ENCODE measurements around the gene METTL3.

METTL3 gene

DNA sequence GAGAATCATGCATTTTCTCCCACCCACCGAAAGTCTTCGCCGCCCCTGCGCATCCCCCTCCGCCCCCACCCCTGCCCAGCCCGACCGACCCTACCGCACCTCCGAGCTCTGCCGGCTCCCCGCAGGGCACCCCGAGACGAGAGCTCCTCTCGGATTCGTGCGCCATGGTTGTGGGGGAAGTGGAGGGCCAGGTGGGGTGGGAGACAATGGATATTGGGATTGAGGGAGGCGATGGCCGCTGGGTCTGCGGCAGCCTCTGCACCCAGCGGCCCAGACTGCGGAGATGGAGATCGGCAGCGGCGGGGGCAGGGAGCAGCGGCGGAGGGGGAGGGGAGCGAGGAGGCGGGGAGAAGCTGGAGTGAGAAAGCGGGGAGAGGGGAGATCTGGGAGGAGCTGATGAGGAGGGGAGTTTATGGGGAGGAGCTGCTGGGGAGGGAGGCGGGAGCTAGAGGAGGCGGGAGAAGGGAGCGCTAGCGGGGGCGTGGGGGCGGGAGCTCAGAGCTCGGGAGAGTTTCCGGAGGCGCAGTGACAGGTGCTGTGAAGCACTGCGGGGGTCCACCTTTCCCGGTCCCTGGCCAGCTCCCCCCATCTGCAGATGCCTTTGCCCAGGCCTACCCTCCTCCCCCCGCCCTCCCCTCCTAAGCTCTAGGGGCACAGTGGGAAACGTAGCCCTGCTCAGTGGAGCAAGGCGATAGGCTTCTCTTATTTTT is 15.0 kb upstream of the METTL3 start, which contains the start of gene SALL2:
TSS of gene SALL2 (minus strand) at position 385 of the 710 bp plus-strand sequence. CDS start at position 166, 219 bp downstream.
- DNase-seq: peak; percentile 76

DNA sequence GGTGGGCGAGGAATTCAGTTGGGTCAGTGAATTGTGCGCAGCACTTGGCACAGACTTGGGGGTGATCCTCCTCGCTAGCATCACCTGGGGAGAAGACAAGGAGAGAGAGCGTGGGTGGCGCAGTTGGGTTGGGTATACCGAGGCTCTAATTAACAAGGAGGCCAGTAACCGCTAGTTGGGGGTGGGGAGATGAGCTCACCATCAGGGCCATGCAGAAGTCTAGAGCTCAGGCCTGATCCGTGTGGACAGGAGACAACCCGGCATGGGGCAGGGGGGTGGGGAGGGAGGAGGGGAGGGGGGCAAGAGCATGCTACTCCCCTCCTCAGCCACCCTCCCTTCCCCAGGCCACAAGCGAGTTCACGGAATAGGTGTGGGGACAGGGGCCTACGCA is 14.4 kb upstream of the METTL3 start:
- DNase-seq: no peak

DNA sequence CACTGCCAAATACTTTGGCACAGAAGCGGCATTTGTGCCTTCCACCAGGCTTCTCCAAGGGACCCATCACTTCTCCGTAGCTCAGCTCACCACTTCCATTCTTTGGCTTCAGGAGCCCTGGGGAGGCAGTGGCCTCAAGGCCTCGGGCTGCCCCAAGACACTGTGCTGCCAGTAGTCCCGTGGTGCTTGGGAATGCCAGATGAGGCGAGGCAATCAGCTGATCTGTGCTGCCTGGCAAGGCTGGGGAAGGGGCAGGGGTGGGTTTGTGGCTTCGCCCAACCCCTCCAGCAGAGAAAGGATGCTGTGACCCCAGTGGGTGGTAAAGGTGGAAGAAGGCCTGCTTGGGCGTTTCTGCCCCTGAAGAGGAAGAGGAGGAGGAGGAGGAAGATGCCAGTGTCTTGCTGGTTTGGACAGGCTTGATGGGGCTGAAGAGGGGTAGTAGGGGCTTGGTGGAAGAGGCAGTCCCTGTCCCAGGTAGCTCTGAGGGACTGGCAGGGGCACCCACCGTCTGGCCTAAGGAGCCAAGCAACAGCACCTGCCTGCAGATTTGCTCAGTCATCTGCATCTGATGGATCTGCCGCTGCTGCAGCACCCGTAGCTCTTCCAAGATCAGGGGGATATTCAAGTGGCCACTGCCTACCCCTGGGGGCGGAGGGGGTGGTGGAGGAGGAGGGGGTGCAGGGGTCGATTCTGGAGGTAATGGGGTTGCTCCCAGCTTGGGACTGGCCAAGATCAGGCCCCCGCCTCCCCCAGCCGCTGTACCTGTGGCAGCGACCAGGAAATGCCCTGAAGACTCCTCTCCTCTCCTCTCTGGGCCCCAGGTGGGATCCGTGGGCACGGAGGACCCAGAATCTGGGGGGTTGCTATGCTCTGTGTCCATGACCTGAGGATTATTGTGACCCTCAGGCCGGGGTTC is 13.7 kb upstream of the METTL3 start:
- no peak for DNase-seq

DNA sequence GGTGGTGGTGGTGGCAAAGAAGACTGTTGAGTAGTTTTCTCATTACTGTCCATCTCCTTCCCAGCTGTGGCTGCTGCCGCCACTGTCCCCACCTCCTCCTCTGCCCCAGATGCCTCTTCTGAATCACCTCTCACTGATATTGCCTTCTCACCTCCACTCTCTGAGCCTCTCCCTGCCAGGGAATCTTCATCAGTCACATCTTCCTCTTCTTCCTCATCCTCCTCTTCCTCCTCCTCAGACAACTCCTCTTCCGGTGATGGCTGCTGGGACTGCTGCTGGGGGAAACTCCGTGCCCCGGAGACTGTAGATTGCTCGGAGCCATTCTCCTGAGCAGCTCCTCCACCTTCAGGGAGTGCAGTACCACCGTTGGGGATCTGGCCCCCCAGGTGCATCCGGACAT is 12.1 kb upstream of the METTL3 start:
- DNase-seq: no peak

DNA sequence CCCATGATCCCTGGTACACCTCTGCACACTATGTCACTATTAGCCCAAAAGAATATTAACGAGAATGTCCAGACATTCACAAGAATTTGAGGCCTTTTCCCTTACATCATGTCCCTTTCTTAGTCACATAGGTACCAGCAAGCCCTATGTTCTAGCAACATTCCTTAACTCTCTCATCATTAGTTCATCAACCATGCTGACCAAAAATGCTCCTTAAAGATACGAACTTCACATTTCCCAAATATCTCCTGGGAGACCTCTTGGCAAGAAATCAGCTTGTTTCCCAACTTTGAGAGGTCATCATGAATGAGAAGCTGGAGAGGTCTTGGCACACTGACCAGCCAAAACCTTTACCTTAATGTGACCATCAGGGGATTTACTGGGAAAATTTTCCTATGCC is 10.4 kb upstream of the METTL3 start:
- DNase-seq: no peak

DNA sequence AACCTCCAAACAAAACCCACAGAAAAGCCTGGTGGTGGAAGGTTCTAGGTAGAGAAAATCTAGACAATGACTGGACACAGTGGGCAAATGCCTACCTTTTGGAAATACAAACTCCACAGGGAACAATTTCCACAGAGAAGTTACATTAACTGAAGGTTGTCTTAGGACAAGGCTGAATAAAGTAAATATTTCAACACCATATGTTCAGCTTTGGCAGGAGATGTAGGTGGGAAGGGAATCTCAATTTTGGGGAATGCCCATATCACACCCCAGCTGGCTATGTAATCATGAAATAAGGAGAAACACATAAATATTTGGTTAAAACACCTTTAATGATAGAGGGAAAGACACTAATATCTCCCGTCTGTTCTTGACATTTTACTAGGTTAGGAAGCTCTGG is 9.6 kb upstream of the METTL3 start:
- DNase-seq: no peak

- DNase-seq: no peak
Measured at GRCh38 chr14:21518725-21519124, 7.6 kb upstream of the METTL3 start.

DNA sequence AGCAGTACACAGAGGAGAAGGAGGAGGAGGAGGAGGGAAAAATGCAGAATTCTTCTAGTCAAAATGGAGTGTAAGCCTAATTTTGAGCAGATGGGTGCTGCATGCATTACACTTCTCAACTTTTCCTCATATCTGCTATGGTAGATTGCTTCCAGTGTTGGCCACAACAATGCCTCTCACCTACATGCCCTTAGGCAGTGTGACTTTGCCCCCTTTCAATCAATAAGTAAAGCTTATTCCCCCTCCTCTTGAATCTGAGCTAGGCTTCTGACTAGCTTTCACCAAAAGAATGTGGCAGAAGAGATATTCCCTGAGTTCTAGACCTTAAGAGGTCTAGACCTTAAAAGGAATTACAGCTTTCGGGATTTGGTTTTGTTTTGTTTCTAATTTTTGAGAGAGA is 3.2 kb upstream of the METTL3 start:
- DNase-seq: no peak

DNA sequence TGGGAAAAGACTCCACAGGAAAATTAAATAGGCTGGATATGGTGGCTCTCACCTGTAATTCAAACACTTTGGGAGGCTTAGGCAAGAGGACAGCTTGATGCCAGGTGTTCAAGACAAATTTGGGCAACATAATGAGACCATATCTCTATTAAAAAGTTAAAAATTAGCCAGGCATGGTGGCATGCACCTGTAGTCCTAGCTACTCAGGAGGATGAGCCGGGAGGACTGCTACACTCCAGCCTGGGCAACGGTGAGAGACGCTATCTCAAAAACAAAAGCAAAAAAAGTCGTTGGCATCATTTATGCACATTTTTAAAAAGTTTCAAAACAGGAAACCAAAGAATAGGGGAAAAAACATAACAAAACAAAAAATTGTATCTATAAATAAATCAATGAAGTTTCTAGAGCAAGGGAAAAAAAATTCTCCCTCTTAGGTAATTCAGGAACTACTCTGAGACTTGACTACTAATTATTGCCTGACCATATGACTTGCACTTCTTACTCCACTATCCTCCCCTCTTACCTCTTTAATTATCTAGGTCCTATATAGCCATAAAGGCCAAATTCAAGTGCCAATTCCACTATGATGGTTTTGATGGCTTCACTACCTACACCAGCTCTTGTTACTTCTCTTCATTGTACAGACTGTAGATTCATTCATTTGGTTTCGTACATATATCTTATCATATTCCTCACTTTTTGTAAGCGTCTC is 1.6 kb downstream of the METTL3 start:
- DNase-seq: no peak

DNA sequence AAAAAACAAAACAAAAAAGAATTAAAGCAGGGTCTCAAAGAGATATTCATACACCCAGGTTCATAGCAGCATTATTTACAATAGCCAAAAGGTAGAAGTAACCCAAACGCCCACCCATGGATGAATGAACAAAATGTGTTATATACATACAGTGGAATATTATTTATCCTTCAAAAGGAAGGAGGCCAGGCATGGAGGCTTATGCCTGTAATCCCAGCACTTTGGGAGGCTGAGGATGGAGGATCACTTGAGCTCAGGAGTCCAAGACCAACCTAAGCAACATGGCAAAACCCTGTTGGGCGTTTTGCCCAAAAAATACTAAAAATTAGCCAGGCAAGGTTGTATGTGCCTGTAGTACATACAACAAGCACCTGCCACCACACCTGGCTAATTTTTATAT is 4.6 kb downstream of the METTL3 start:
- DNase-seq: no peak

DNA sequence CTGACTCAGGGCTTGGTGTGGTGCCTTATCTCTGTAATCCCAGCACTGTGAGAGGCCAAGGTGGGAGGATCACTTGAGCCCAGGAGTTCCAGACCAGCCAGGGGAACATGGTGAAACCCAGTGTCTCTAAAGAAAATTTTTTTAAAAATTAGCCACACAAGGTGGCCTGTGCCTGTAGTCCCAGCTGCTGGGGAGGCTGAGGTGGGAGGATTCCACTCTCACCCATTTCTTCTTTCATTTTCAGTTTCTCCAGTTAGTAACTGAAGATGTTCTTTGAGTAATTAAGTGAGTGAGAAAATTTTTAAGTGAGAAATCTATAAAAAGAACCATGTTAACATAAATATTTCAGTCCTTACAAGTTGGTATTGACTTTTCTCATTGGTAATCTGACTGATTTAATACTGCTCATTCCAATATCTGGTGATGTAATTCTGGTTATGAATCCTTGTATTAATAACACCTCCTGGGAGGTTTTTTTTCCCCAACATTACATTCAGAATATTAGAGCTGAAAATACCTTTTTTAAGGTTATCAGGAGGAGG is 6.1 kb downstream of the METTL3 start:
- DNase-seq: no peak

GRCh38 chr14:21503376-21503775 is 7.8 kb downstream of the METTL3 start:
- DNase-seq: no peak

GRCh38 chr14:21501568-21501967 is 9.6 kb downstream of the METTL3 start:
- no peak for DNase-seq

GRCh38 chr14:21498540-21499526 is 12.3 kb downstream of the METTL3 start:
- no peak for DNase-seq

DNA sequence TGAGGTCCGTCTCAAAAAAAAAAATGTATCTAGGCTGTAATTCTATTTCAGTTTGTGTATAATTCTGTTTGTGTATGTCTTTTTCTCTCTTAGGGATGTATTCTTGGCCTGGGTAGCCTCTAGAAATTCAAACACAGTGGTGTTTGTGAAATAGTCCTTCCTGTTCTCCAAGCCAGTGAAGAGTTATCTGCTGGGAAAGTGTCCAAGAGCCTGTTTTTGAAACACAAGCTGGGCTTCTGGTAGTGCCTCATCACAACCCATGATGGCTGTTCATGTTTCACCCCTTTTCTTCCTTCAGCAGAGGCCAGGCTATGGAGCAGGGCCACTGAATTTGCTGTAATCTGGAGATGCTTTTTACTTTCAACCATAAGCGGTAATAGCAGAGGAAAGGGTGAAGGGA is 14.7 kb downstream of the METTL3 start:
- no peak for DNase-seq

DNA sequence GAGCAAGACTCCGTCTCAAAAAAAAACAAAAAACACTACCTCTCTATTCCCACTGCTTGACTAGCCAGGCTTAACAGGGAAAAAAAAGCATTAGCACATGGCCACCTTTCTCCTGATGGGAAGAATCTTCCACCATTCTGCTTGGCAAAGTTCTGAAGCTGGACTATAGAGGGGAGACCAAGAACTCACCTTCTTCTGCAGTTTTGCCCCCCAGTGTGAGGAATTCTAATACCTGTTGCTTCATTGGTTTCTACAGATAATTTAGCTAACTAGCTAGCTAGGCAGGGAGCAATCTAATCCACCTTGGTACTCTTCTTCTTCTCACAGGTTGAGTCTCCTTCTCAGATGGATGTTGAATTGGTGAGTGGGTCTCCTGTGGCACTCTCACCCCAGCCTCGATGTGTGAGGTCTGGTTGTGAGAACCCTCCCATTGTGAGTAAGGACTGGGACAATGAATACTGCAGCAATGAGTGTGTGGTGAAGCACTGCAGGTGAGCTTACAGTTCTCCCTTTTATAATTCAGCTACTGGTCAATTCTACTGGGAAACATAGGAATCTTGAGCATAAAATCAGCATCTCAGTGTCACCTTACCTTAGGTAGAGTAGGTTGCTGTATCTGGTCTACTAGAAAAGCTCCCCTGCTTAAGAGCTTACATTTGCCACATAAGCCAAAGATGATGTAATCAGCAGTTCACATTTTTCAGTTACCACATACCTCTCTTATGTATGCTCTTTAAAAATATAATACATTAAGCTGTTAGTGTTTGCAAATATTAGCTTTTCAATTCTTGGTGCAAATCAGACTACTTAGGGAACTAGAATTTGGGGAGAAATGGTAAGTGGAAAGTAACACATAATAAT is 16.0 kb downstream of the METTL3 start:
- no peak for DNase-seq

GRCh38 chr14:21486640-21487087 is 24.5 kb downstream of the METTL3 start:
- no peak for DNase-seq

- peak; percentile 90 for DNase-seq
Measured at GRCh38 chr14:21476925-21477681, 34.0 kb downstream of the METTL3 start, which contains the start of the genes RAB2B and TOX4. Gene RAB2B, minus strand, starts transcription at chr14:21476959. Its CDS starts 87 bp downstream, at chr14:21476872. Gene TOX4, plus strand, starts transcription at chr14:21477195. Its CDS starts 84 bp downstream, at chr14:21477279.

- peak; percentile 62 for DNase-seq
Measured at GRCh38 chr14:21476523-21476924, 34.6 kb downstream of the METTL3 start.

All from NCI-H1048 (cell line).